GM10847 (cell line): Measurements from ENCODE around the gene CLDN11.

Source experiments
- POLR2A ChIP-seq: IDR thresholded peaks from 2 replicates; pipeline ENCODE4 v1.6.1; 2011; ENCODE audit not compliant: insufficient read length; ENCODE audit errors: extremely low read depth

Gene CLDN11

DNA sequence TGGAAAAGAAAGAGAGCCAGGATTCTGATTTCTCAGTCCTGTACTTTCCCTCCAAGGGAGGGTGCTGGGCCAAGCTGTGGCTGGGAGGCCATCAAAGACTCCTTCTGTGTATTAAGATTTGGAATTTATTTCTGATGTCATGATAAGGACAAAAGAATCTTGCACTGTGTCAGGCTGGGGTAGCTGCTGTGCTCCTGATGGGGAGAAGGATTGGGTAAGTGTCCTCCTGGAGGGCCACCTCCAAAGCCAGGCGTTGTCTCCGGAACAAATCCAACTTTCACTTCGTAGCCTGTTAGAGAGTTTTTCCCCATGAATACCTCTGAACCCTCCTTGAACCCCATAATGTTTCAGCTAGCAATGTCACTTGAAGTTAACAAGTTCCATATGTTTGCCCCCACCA lies 29.9 kb downstream of the CLDN11 start:
- TF ChIP-seq POLR2A = no peak

DNA sequence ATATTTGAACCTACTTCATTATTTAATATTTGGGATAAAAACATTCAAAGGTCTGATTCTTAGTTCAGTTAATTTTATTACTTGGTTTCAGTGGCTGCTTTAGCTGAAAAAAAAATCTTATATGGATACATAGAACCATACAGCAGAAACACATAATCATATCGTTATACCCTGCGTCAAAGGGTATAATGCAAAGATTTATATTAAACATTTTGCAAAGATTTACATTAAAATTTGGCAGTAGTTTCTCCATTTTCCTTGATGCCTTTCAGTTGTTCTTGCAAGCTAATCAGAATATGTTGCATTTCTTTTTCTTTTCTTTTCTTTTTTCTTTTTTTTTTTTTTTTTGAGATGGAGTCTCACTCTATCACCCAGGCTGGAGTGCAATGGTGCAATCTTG lies 31.4 kb downstream of the CLDN11 start:
- no peak for TF ChIP-seq POLR2A

DNA sequence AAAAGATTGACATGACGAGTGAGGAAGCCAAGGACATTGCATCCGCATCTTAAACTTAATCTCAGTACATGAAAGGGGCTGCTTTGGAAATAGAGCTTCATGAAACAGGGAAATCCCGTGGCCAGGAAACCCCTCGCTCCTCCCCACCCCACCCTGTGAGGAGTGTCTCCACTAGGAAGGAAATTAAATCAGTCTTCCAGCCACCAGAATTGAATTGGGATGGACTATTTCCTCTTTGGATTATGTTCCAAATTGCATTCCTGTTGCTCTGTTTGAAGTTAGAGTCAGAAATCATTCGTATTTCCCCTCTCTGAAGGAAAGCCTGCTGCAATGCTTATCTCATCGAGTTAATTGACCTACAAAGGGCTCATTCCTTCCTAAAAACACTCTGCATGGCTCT lies 35.8 kb downstream of the CLDN11 start:
- TF ChIP-seq POLR2A = no peak

DNA sequence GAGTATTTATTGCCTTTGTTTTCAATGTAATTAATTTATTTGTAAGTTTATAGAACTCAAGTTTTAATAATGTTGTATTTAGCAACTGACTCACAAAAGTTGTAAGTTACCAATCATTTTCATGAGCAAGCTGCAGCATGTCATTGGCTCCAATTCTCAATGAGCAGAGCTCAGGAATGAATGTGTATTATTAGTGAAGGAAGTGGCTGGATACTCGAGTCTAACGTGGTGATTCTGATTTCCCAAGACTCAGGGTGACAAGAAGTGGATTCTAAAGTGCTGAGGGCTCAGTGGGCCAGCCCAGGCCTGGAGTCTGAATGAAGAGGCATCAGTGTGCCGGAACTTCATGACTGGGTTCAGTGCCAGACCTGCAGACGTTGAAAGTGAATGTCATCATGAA lies 39.6 kb downstream of the CLDN11 start:
- no peak for TF ChIP-seq POLR2A

DNA sequence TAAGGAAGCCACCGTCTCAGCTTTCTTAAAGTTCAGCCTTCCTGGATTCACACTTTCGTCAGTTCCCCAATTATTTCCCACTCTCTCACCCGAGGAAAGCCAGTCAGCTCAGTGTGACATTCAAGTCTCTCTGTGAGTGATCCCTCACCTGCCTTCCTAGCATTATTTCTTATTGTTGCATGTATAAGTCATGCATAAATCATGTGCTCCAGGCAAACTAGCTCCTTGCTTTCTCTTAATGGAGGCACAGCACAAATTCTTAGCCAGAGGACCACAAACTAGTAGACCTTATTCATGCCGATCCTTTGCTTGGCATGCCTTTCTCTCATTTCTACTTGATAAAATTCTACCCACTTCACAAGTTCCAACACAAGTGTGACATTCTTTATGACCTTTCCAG lies 44.3 kb downstream of the CLDN11 start:
- no peak for TF ChIP-seq POLR2A

DNA sequence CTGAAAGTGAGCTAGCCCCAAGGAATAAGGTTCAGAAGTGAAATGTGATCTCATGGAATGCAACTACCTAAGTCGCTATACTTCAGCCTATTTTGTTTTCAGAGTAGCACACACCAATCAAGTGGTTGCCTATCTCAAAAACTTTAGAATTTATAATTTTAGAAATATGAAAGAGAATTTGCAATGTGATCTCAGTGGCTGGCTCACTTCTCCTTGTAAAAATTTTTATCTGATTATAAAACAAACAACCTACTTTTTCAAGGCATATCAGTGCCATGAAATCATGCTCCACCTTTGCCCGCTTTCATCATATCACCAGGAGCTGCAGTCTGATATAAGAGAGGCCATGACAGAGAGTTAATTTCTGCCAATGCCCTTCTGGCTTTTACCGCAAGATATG lies 47.3 kb downstream of the CLDN11 start:
- TF ChIP-seq POLR2A = no peak

DNA sequence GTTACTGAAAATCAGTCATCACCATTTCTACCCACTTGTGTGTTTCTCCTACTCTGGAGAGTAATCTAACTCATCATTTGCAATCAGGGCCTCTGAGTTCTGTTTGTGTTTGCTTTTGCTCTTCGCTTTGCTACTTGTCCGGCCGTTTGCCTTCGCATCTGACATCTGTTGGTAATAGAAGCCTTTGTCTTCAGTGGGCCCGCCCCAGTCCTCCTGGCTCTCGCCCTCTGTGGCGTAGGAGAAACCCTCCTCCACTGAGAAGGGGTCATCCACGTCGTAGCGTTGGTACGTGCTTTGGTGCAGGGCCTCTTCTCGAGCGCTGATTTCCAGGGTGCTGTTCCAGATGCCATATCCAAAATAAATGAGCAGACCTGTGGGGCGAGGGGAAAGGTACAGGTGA lies 48.3 kb downstream of the CLDN11 start:
- no peak for TF ChIP-seq POLR2A

DNA sequence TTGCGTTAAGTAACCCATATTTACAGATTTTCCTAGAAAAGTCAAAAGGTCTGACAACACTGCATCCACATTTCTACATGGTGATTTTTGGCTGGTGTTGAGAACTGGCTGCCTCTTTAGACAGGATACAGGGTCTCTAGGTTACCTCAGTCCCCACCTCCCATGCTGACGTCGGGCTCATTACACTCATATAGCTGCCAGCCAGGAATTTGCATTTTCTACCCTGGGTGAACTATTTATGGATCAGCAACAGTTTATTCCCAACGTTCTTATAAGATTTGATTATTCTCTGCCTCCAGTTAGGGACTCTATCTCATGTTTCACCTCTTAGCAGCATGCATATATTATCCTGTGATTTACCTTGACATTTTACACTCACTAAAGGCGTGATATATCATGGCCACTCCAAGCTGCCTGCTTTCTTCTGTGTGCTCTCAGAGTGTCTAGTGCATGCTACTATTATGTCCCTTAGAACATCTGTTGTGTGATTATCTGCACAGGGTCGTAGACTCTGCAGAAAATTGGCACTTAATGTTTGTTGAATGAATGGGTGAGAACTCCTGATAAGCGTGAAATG lies 49.0 kb downstream of the CLDN11 start:
- no peak for TF ChIP-seq POLR2A

DNA sequence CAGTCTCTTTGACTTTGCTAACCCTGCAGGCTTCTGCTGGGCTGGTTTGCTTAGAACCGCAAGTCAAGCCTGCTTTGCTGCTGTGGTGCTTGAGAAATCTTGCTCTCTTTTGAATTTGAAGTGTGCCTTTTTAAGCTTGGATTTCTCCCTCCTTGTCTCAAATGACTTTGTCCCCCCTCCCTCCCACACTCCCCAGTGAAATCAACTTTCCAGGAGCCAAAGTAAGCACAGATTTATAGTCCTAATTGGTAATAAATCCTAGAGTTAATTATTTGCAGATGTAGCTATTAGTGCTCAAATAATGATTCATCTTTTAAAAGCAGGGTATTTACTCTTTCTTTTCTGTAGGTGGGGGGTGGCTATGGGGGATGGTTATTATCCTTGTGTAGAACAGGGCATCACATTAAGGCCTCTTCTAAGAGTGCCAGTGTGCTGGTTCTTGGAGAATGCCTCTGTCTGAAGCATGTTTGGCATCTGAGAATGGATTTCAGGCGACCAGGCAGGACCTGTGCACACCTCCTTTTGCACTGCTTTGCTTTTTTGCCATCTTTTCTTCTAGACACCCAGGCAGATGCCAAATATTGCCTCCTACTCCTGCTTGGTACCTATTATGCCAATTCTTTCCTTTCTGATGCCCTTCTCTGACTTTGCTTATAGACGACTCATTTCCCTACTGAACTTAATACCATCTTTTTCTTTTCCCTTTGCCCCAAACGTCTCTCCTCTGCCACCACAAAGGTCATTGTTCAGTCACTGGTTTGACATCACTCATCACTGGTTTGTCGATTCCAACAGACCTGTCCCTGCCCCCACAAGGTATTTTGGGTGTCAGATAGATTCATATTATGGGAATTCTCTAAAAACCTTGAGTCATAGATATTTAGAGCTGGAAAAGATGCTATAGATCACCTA lies 50.7 kb downstream of the CLDN11 start:
- TF ChIP-seq POLR2A = no peak

DNA sequence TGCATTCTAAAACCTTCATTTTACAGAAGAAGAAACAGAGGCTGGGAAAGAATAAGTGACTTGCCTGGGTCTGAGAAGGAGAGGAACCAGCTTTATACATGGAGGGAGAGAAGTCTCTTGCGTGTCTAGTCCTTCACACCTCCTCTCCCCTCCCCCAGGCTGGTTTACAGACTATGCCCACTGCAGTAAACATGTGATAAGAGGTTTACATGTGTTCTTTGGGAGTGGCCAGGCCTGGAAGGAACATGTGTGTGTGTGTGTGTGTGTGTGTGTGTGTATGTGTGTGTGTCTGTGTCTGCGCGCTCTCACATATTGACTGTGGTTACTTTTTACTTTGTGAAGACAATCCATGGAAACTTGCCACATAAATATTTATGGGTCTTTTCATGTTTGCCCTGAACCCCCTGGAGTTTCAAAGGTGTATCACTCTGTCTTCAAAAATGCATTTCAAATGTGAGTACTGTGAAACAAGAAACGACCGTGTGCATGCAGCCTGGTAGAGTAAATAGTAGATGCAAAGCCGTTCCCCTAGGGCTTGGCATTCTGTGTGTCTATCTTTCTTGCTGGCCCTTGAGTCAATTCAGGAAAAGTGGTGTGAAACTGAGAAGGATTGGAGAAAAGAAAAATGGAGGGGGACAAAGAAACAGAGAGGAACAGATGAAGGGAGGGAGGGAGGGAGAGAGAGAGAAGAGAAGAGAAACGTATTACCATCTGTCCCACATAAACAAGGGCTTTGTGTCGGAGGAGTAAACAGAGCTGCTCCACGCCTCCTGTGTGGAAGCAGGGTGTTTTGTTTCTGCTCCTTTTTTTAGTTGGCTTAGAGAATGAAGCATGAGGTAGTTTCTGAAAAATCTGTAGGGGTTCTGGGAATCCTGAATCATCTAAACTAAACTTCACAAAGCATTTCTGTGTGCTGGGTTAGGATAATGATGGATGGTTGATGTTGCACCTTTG lies 51.7 kb downstream of the CLDN11 start:
- no peak for TF ChIP-seq POLR2A

DNA sequence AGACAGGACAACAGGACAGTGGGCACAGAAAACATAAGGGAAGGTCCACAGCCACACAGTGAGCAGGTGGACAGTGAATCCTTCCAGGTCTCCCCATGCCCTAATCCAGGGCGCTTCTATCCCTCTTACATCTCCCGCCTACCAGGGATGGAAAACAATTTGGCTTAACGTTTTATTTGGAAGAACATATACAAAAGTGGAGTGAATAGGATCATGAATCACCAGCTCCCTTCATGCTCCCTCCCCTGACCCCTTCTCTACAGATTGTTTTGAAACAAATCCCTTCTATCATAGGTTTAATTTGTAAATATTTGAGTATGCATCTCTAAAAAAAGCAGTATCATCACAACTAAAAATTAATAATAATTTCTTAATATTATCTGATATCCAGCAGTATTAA lies 52.5 kb downstream of the CLDN11 start:
- TF ChIP-seq POLR2A = no peak

DNA sequence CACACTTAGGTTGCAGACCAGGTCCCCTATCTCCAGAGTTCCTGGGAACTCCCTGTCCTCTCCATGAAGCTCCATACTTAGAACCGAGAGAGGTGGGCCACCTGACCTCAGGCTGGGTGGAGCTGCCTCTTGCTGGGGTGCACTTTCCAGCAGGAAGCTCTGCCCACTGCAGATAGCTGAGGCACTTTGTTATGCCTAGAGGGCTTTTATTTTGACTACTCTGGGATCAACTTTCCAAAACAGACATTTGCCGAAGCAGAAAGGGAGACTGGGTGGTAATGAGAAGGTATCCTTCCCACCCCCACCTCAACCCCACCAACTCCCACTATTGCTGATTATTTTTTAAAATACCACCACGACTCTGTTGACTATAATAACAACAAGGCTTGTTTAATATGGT lies 54.7 kb downstream of the CLDN11 start:
- no peak for TF ChIP-seq POLR2A

DNA sequence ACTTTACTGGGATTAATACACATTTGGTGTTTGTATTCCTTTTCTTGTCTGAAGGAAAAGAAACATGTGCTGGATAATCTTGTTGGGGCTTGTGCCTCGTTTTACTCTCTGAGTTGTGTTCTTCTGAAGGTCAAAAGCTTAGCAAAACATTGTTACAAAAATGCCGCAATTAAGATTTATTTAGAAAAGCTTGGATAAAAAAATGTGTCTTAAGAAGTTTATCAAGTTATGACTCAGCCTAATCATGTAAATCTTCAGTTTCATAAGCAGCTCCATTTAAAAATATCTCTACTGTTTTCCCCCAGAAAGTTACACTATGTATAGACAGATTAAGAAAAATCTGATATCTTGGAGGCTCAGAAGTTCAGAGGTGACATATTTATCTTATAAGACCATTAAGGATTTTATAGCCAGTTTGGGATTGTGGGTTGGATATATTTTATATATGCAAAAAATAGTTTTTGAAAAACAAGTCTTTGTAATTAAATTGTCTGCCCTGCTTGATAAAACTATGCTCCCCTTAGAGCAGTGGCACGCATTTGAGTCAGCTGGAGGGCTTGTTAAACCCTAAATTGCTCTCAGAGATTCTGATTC lies 56.5 kb downstream of the CLDN11 start:
- TF ChIP-seq POLR2A = no peak

DNA sequence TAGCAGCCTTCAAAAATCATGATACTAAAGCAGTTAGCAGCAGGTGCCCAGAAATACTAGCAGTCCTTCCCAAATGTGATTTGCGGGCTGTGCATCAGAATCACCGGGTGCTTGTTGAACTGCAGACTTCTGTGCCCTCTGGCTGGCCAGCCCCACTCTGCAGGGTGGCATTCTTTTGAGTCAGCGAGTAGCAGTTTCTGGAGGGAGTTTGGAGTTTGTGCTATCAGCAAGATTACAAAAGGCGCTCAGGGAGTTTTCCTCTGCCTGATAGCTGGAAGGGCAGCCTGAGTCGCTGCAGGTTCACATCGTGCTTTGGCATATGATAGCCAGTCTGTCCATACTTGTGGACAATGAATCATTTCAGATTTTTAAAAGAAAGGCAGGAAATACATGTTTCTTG lies 57.6 kb downstream of the CLDN11 start:
- TF ChIP-seq POLR2A = no peak

DNA sequence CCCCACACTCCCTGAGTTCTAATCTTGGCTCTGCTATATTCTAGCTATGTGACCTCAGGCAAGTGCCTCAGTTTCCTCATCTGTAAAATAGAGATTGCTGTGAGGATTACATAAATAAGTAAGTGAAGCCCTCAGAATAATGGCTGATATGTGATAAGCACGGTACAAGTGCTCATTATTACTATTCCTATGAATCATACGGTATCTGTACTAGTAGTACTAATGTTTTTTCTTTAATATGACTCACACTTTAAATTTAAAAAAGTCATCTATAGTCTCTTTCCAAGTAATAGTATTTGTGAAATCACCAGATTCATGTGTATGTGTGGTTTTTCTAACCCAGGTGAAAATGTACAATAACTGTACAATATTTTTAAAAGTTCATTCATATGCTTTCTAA lies 58.7 kb downstream of the CLDN11 start:
- TF ChIP-seq POLR2A = no peak
